CD4-positive, alpha-beta memory T cell (primary cell): Measurements from ENCODE around the gene ERG. TPM values are rescaled to one million over a fixed set of nuclear protein-coding genes. Genes with fewer than 3 reads are reported as not detected.

Experiments used
- CTCF ChIA-PET: fragments of 350-600 bp; sonication (Branson Sonifier 250); formaldehyde crosslinking; loops from one replicate; lab custom pipeline; 2021; ENCODE audit warnings: inconsistent platforms; ENCODE audit not compliant: partially characterized antibody; lab: Charles Lee
- POLR2A ChIA-PET: fragments of 350-600 bp; sonication (Branson Sonifier 250); formaldehyde crosslinking; loops from one replicate; lab custom pipeline; 2021; ENCODE audit not compliant: partially characterized antibody; lab: Charles Lee
- DNase-seq, 5 donors: peaks; one replicate each; pipeline versions ENCODE4 v3.0.0 to v3.0.0-alpha.2; 2020 to 2022; ENCODE audit warnings: mixed read lengths in 1 of 5
- H3K27ac ChIP-seq: one replicate; pipeline ENCODE4 v1.7.0; 2013; ENCODE audit warnings: low read depth, low read length
- H3K27me3 ChIP-seq: 2 replicates; pipeline ENCODE4 v1.7.0; 2013; ENCODE audit warnings: mild to moderate bottlenecking, low read length, moderate library complexity; ENCODE audit not compliant: insufficient read depth
- H3K36me3 ChIP-seq: 2 replicates; pipeline ENCODE4 v1.7.0; 2013; ENCODE audit warnings: mild to moderate bottlenecking, low read length, moderate library complexity; ENCODE audit not compliant: insufficient read depth
- H3K4me1 ChIP-seq: 2 replicates; pipeline ENCODE4 v1.7.0; 2013; ENCODE audit warnings: mild to moderate bottlenecking, low read length, moderate library complexity; ENCODE audit not compliant: insufficient read depth
- H3K4me3 ChIP-seq, 2 donors: one replicate each; pipeline ENCODE4 v1.7.0; 2013; ENCODE audit warnings: low read length in 2 of 2, mild to moderate bottlenecking in 1 of 2
- H3K9me3 ChIP-seq, 2 donors: one replicate each; pipeline ENCODE4 v1.7.0; 2013; ENCODE audit warnings: low read length in 2 of 2, control low read depth in 1 of 2; ENCODE audit not compliant: control insufficient read depth in 1 of 2
- H3K27ac Mint-ChIP-seq, 7 donors: one replicate each; pipeline ENCODE4 v1.8.0; 2020 to 2021; ENCODE audit warnings: mixed read lengths in 7 of 7, mild to moderate bottlenecking in 6 of 7, inconsistent platforms in 3 of 7, moderate library complexity in 3 of 7
- H3K27me3 Mint-ChIP-seq, 2 donors: one replicate each; pipeline ENCODE4 v1.8.0; 2020 to 2021; ENCODE audit warnings: mixed read lengths in 2 of 2
- H3K36me3 Mint-ChIP-seq, 2 donors: one replicate each; pipeline ENCODE4 v1.8.0; 2020 to 2021; ENCODE audit warnings: mixed read lengths in 2 of 2, inconsistent platforms in 1 of 2, mild to moderate bottlenecking in 1 of 2
- H3K4me1 Mint-ChIP-seq, 4 donors: one replicate each; pipeline ENCODE4 v1.8.0; 2020 to 2021; ENCODE audit warnings: mixed read lengths in 4 of 4, mild to moderate bottlenecking in 1 of 4
- H3K4me3 Mint-ChIP-seq, 8 donors: one replicate each; pipeline ENCODE4 v1.8.0; 2020 to 2021; ENCODE audit warnings: mixed read lengths in 8 of 8, mild to moderate bottlenecking in 7 of 8, moderate library complexity in 6 of 8, inconsistent platforms in 3 of 8
- H3K9me3 Mint-ChIP-seq, 8 donors: one replicate each; pipeline ENCODE4 v1.8.0; 2020 to 2021; ENCODE audit warnings: mixed read lengths in 8 of 8, mild to moderate bottlenecking in 5 of 8, inconsistent platforms in 3 of 8, moderate library complexity in 1 of 8
- intact Hi-C: fragments of 100-400 bp; cut with micrococcal nuclease; formaldehyde crosslinking; loops from one replicate; pipeline ENCODE4 v1.15.1; 2023
- polyA plus RNA-seq, 2 donors: library from polyadenylated mRNA; unstranded; fragments of 300-500 nt; fragmentation: Illumina TruSeq; gene quantifications; one replicate each; pipeline ENCODE4 v1.2.3, GENCODE V29; 2021
- total RNA-seq, 2 experiments: library from RNA; stranded (reverse); gene quantifications; one replicate each; pipeline ENCODE4 v1.2.3, GENCODE V29; 2021

The ERG gene
- total and polyA plus RNA-seq, 4 experiments from 2014 or later, result not detected

- Mint-ChIP-seq H3K27ac (no peak overlapping the region), H3K36me3 (no peaks in the 10 kb centered on the region), H3K9me3 (peaks cover 0 to 2% (median 0%) of the 10 kb centered on the region in 8 donors), H3K4me1 (peaks cover 0 to 2% (median 0%) of the 10 kb centered on the region in 4 donors), H3K27me3 (peaks cover 29 to 30% of the 10 kb centered on the region in 2 donors), H3K4me3 (no peak overlapping the region)
- ChIA-PET POLR2A (no interaction called here), CTCF (no interaction called here)
- Histone ChIP-seq H3K27me3 (no peaks in the 10 kb centered on the region), H3K27ac (no peak overlapping the region), H3K9me3 (no peaks in the 10 kb centered on the region), H3K4me3 (no peak overlapping the region), H3K4me1 (no peaks in the 10 kb centered on the region), H3K36me3 (no peaks in the 10 kb centered on the region)
- intact Hi-C loops, result no loop called here
- no peak for DNase-seq
Measured at GRCh38 chr21:38496224-38496623, 2.1 kb downstream of the ERG start.

DNA sequence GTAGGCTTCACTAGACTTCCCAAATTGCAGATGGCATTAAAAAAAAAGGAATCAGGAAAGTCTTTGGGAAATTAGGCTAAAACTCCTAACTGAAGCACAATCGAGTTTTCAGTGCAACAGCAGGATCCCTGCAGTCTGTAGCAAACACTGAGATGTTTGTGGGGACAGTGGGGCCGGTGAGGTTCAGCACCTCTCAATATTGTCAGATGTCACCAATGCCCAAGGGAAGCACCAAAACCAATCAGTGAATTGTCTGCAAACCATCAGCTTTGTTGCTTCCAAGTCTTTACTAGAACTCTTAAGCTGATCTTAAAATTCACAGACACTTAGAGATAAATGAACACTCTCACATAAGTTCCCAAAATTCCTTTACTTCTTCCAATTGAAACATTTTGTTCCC lies 2.6 kb downstream of the ERG start:
- ChIA-PET CTCF (no interaction called here), POLR2A (no interaction called here)
- H3K36me3 ChIP-seq, result no peaks in the 10 kb centered on the region
- no peak overlapping the region for H3K4me3 Mint-ChIP-seq
- no peaks in the 10 kb centered on the region for H3K27me3 ChIP-seq
- peaks cover 29 to 30% of the 10 kb centered on the region in 2 donors for H3K27me3 Mint-ChIP-seq
- no peak overlapping the region for H3K27ac ChIP-seq
- H3K27ac Mint-ChIP-seq, result no peak overlapping the region
- H3K4me3 ChIP-seq, result no peak overlapping the region
- H3K9me3 Mint-ChIP-seq, result peaks cover 0 to 2% (median 0%) of the 10 kb centered on the region in 8 donors
- H3K36me3 Mint-ChIP-seq, result no peaks in the 10 kb centered on the region
- H3K4me1 Mint-ChIP-seq, result peaks cover 0 to 2% (median 0%) of the 10 kb centered on the region in 4 donors
- H3K4me1 ChIP-seq, result no peaks in the 10 kb centered on the region
- H3K9me3 ChIP-seq, result no peaks in the 10 kb centered on the region
- intact Hi-C loops, result no loop called here
- no peak for DNase-seq

GRCh38 chr21:38495242-38495641 lies 3.0 kb downstream of the ERG start:
- DNase-seq, result no peak
- Histone ChIP-seq H3K27me3 (no peaks in the 10 kb centered on the region), H3K36me3 (no peaks in the 10 kb centered on the region), H3K27ac (no peak overlapping the region), H3K4me3 (no peak overlapping the region), H3K9me3 (no peaks in the 10 kb centered on the region), H3K4me1 (no peaks in the 10 kb centered on the region)
- Mint-ChIP-seq H3K4me3 (no peak overlapping the region), H3K27ac (no peak overlapping the region), H3K27me3 (peaks cover 27 to 28% of the 10 kb centered on the region in 2 donors), H3K9me3 (peaks cover 0 to 2% (median 0%) of the 10 kb centered on the region in 8 donors), H3K36me3 (no peaks in the 10 kb centered on the region), H3K4me1 (peaks cover 0 to 2% (median 0%) of the 10 kb centered on the region in 4 donors)
- intact Hi-C loops, result no loop called here
- ChIA-PET CTCF (no interaction called here), POLR2A (no interaction called here)

DNA sequence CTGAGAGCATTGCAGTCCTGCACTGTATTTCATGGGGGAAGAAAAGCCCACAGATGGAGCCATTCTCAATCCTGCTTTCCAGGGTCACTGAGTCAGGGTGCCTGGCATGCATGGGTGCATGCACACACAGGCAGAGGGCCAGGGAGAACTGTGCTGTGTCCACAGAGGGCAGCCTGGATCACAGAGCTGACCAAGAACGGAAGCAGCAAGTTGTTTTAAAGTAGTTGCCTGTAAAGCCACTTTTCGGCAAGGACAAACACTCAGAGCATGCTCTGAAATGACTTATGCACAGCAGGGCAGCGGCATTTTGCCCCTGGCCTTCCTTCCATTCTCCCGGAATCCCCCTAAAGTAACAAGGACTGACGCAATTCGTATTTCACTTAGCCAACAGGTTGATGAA lies 3.6 kb downstream of the ERG start:
- CTCF ChIA-PET, result no interaction called here
- Histone ChIP-seq H3K4me3 (no peak overlapping the region), H3K4me1 (no peaks in the 10 kb centered on the region), H3K27me3 (no peaks in the 10 kb centered on the region), H3K27ac (no peak overlapping the region), H3K36me3 (no peaks in the 10 kb centered on the region), H3K9me3 (no peaks in the 10 kb centered on the region)
- no peak for DNase-seq
- POLR2A ChIA-PET, result no interaction called here
- intact Hi-C loops, result no loop called here
- H3K4me1 Mint-ChIP-seq, result peaks cover 0 to 2% (median 0%) of the 10 kb centered on the region in 4 donors
- peaks cover 23 to 26% of the 10 kb centered on the region in 2 donors for H3K27me3 Mint-ChIP-seq
- no peak overlapping the region for H3K4me3 Mint-ChIP-seq
- H3K27ac Mint-ChIP-seq, result no peak overlapping the region
- no peaks in the 10 kb centered on the region for H3K36me3 Mint-ChIP-seq
- peaks cover 0 to 2% (median 0%) of the 10 kb centered on the region in 8 donors for H3K9me3 Mint-ChIP-seq

DNA sequence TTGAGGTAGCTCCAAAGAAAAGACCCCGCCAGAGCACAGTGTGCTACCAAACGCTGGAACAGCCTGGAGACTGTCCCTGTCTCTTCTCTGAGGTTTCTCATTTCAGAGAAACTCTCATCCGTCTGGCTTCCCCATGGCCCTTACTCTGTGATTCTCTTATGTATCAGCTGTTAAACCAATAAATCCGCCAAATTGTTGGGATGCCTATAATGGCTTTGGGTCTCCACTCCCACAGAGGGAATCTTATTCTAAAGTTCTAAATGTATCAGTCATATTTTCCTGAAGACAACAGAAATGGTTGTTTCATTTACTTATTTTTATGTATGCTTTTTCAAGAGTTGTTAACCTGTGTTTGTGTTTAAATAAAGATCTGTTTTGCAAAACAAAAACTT lies 4.0 kb downstream of the ERG start:
- Mint-ChIP-seq H3K4me3 (no peak overlapping the region), H3K9me3 (peaks cover 0 to 2% (median 0%) of the 10 kb centered on the region in 8 donors), H3K36me3 (no peaks in the 10 kb centered on the region), H3K27ac (no peak overlapping the region), H3K4me1 (peaks cover 0 to 2% (median 0%) of the 10 kb centered on the region in 4 donors), H3K27me3 (peaks cover 21 to 25% of the 10 kb centered on the region in 2 donors)
- Histone ChIP-seq H3K4me3 (no peak overlapping the region), H3K9me3 (no peaks in the 10 kb centered on the region), H3K36me3 (no peaks in the 10 kb centered on the region), H3K27ac (no peak overlapping the region), H3K27me3 (no peaks in the 10 kb centered on the region), H3K4me1 (no peaks in the 10 kb centered on the region)
- intact Hi-C loops, result no loop called here
- POLR2A ChIA-PET, result no interaction called here
- DNase-seq, result no peak
- CTCF ChIA-PET, result no interaction called here

- POLR2A ChIA-PET, result no interaction called here
- CTCF ChIA-PET, result no interaction called here
- no peak overlapping the region for H3K27ac Mint-ChIP-seq
Measured at GRCh38 chr21:38493549-38494250, 4.6 kb downstream of the ERG start.

DNA sequence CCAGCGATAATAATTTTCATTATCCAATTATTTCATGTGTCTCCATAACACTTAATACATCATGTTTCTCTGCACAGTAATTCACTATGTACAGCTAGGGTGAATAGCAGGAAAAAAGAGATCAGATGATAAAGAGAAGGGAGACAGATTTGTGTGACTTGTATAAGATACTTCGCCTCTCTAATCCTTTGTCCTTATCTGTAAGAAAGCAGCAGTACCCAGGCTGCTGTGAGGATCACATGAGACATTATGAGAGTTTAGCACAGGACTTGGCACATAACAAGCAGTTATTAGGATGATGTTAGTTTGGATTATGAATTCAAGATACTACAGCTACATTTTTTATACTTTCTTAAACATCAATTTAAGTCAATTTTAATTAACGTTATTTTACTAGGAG lies 6.3 kb downstream of the ERG start:
- Histone ChIP-seq H3K9me3 (no peaks in the 10 kb centered on the region), H3K36me3 (no peaks in the 10 kb centered on the region), H3K27ac (no peak overlapping the region), H3K27me3 (no peaks in the 10 kb centered on the region), H3K4me1 (no peaks in the 10 kb centered on the region), H3K4me3 (no peak overlapping the region)
- H3K4me1 Mint-ChIP-seq, result no peaks in the 10 kb centered on the region
- H3K27ac Mint-ChIP-seq, result no peak overlapping the region
- H3K36me3 Mint-ChIP-seq, result no peaks in the 10 kb centered on the region
- CTCF ChIA-PET, result no interaction called here
- H3K9me3 Mint-ChIP-seq, result peaks cover 0 to 2% (median 0%) of the 10 kb centered on the region in 8 donors
- H3K27me3 Mint-ChIP-seq, result peaks cover 14 to 16% of the 10 kb centered on the region in 2 donors
- no peak overlapping the region for H3K4me3 Mint-ChIP-seq
- intact Hi-C loops, result no loop called here
- DNase-seq, result no peak
- POLR2A ChIA-PET, result no interaction called here

More at GRCh38 chr21:38493549-38494250, 4.6 kb downstream of the ERG start:
- no peak overlapping the region for H3K4me3 Mint-ChIP-seq
- H3K9me3 ChIP-seq, result no peaks in the 10 kb centered on the region
- intact Hi-C loops, result no loop called here
- DNase-seq, result no peak
- H3K36me3 ChIP-seq, result no peaks in the 10 kb centered on the region
- H3K4me1 Mint-ChIP-seq, result peaks cover 0 to 2% (median 0%) of the 10 kb centered on the region in 4 donors
- peaks cover 20 to 21% of the 10 kb centered on the region in 2 donors for H3K27me3 Mint-ChIP-seq
- H3K9me3 Mint-ChIP-seq, result peaks cover 0 to 2% (median 0%) of the 10 kb centered on the region in 8 donors
- H3K36me3 Mint-ChIP-seq, result no peaks in the 10 kb centered on the region
- H3K27me3 ChIP-seq, result no peaks in the 10 kb centered on the region
- no peak overlapping the region for H3K4me3 ChIP-seq
- H3K4me1 ChIP-seq, result no peaks in the 10 kb centered on the region
- no peak overlapping the region for H3K27ac ChIP-seq
